GM12875 (cell line): ENCODE results near the gene MAMDC2.
"Not testable (repeated sequence)": the region's sequence is repeated elsewhere in the genome, so short reads cannot be mapped to it uniquely, and the experiment has no call there.

ENCODE experiments used
- H3K4me3 ChIP-seq: one replicate; pipeline ENCODE4 v1.5.1; 2011; ENCODE audit warnings: low read depth, low read length, control low read depth
- TF ChIP-seq, protein P1 (sequence below): IDR thresholded peaks from 2 replicates; pipeline ENCODE4 v1.5.1; 2011; ENCODE audit warnings: low read depth, mild to moderate bottlenecking, control low read depth, inconsistent platforms, low read length, moderate library complexity, borderline replicate concordance; ENCODE audit not compliant: insufficient read depth

MAMDC2 gene

DNA sequence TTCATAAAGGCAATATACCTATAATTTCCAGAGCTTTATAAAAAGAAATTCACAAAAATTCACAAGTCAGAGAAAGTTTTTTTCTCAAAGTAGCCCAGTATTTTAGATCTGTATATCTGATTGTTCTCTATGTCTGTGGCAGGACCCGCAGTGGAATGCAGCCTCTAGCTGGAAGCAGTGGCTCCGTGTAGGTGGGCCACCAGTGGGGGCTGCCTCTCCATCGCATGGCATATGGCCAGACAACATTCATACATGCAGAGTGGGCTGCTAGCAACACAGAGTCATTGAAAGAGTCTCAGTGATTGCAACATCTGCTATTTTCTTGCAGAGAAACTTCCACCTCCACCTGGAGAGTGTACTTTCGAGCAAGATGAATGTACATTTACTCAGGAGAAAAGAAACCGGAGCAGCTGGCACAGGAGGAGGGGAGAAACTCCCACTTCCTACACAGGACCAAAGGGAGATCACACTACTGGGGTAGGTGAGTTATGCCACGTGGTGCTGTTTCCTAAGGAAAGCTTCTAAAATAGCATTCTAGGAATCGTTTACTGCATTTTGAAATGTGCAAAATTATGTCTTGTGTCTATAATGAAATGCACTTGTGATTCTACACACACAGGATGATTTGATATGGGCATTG lies 126.6 kb downstream of the MAMDC2 start:
- TF ChIP-seq, protein P1, sequence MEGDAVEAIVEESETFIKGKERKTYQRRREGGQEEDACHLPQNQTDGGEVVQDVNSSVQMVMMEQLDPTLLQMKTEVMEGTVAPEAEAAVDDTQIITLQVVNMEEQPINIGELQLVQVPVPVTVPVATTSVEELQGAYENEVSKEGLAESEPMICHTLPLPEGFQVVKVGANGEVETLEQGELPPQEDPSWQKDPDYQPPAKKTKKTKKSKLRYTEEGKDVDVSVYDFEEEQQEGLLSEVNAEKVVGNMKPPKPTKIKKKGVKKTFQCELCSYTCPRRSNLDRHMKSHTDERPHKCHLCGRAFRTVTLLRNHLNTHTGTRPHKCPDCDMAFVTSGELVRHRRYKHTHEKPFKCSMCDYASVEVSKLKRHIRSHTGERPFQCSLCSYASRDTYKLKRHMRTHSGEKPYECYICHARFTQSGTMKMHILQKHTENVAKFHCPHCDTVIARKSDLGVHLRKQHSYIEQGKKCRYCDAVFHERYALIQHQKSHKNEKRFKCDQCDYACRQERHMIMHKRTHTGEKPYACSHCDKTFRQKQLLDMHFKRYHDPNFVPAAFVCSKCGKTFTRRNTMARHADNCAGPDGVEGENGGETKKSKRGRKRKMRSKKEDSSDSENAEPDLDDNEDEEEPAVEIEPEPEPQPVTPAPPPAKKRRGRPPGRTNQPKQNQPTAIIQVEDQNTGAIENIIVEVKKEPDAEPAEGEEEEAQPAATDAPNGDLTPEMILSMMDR = no peak
- no peak overlapping the region for H3K4me3 ChIP-seq

DNA sequence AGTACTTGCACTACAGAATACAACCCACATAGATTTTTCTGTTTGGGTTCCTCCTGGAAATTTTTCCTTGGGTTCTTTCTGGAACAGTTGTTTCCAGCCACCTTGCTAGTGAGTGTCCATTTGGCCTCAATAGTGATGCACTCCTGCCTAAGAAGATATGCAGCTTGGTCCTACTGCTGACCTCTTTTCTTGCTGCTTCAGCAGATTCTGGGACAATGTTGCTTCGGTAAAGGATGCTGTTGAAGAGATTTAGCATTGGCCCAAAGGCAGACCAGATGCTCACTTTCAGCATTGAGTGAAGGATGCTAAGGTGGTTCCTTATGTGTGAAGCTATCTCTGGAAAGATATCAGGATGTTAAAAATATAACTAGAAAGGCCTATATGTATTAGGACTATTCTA lies 128.9 kb downstream of the MAMDC2 start:
- TF ChIP-seq, protein P1 = no peak
- no peak overlapping the region for H3K4me3 ChIP-seq

DNA sequence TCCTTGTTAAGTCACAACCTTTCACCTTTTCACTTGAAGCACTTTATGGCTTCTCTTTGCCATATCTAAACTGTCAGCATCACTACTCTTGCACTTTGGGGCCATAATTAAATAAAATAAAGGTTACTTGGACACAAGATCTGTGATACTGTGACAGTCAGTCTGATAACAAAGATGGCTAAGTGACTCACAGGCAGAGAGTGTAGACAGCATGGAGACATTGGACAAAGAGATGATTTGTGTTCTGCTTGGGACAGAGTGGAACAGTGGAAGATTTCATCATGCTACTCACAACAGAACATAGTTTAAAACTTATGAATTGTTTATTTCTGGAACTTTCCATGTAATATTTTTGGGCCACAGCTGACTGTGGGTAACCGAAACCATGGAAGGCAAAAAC lies 133.5 kb downstream of the MAMDC2 start:
- TF ChIP-seq, protein P1 = no peak
- no peak overlapping the region for H3K4me3 ChIP-seq

DNA sequence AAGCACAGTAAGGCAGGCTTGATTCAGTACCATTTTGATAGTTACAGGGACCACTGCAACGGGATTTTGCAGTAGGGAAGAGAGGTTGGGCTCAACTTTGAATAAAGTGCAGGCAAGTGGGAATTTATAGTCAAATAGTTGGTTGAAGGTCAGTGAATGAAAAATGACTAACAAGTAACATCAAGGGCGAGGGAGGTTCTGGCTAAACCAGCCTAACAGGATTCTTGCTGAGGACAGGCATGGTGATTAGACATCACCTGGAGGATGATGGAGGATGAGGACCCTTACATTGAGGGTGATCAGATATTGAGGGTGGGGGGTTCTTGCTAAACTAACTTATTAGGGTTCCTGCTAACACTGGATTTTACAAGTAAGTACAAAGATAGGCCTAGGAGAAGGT lies 149.1 kb downstream of the MAMDC2 start:
- no peak overlapping the region for H3K4me3 ChIP-seq
- TF ChIP-seq, protein P1 = no peak

DNA sequence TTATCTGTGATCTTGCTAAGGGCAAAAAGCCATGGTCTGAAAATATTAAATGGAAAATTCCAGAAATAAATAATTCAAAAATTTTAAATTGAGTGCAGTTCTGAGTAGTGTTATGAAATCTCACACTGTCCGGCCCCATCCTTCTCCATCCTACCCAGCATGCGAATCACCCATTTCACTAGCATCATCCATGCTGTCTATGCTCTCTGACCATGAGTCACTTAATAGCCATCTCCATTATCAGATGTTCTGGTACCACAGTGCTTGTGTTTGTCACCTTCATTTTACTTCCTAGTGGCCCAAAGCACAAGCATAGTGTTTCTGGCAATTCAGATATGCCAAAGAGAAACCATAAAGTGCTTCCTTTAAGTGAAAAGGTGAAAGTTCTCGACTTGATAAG lies 151.8 kb downstream of the MAMDC2 start:
- TF ChIP-seq, protein P1 = no peak
- H3K4me3 ChIP-seq = no peak overlapping the region

DNA sequence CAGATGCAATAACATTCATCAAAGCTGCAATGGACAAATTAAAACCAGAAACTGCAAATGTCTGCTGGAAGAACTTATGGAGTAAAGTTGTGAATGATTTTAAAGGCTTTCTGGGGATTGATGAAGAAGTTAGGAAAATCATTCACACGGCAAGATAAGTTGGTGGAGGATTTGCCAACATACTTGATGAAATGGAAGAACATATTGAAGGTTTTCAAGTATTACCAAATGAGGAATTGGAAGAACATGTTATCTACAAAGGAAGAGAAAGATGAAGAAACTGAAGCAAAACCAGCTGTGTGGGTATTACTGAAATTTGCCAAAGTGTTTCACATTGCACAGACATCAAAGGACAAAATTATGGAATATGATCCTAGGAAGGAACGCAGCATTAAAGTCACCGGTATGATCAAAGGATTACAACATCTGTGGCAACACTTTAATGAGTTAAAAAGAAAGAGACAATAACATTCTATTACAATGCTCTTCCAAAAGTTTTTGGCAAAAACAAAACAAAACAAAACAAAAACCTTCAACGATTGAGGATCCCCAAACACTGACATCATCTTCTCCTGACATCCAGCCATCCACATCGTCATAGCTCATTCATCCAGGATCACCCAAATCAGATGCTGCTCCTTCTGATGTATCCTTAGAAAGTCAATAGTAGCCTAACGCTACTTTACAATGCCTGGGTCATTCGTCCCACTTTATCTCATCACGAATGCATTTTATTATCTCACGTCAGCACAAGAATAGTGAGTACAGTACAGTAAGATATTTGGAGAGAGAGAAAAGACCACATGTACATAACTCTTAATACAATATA lies 153.8 kb downstream of the MAMDC2 start:
- no peak overlapping the region for H3K4me3 ChIP-seq
- TF ChIP-seq, protein P1 = no peak

DNA sequence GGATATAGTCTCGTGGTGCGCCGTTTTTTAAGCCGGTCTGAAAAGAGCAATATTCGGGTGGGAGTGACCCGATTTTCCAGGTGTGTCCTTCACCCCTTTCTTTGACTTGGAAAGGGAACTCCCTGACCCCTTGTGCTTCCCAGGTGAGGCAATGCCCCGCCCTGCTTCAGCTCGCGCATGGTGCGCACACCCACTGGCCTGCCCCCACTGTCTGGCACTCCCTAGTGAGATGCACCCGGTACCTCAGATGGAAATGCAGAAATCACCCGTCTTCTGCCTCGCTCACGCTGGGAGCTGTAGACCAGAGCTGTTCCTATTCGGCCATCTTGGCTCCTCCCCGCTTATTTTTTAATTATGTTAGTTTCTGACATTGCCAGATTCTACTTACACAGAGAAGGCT lies 161.1 kb downstream of the MAMDC2 start:
- H3K4me3 ChIP-seq = not testable (repeated sequence)
